Hematopoietic multipotent progenitor cell treated with erythropoietin and hydrocortisone succinate and interleukin-3 and kit ligand, for 17 days (in vitro differentiated cells): ENCODE data around the gene TCEANC.
"Not testable (repeated sequence)": the region's sequence is repeated elsewhere in the genome, so short reads cannot be mapped to it uniquely, and the experiment has no call there.

Source experiments
- DNase-seq: peaks from one replicate; pipeline ENCODE4 v3.0.0-alpha.2; 2015; ENCODE audit warnings: low spot score

Gene TCEANC

DNA sequence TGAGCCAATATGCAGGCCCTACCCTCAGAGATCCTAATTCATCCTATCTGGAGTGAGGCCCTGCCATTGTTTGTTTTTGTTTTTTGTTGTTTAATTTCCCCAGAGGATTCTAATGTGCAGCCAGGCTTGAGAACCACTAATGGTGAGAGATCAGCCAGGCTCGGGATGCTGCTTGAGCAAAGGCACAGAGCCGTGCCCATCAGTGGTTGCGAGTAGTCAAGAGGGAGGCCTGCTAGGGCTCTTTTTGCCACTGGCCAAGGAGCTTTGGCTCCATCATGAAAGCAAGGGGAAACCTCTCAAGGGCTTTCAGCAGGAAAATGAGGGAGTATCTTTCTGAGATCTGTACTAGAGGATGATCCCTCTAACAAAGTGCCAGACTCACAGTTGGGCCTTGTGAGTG, 2.7 kb downstream of the TCEANC start:
- DNase-seq: peak; percentile 57

GRCh38 chrX:13658602-13659001, 5.7 kb downstream of the TCEANC start:
- DNase-seq: peak; percentile 87

DNA sequence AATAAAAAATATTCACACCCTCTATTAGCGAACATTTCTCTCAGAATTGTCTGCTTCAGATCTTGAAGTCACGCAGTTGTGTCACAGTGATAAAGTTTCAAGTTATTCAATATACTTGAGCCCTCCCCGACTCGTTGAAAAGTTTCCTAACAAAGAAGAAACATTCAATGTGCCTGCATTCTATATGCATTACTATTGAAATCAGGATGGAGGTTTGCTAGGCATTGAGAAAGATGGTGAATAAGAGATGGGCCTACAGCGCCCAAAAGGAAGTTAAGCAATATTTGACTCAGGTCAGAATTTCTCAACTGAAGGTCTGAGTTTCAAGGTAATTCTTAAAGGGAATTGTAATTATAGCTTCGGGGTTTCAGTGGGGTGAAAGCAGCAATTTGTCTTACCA, 6.1 kb downstream of the TCEANC start:
- no peak for DNase-seq

- no peak for DNase-seq
Measured at GRCh38 chrX:13661735-13662288, 8.9 kb downstream of the TCEANC start.

DNA sequence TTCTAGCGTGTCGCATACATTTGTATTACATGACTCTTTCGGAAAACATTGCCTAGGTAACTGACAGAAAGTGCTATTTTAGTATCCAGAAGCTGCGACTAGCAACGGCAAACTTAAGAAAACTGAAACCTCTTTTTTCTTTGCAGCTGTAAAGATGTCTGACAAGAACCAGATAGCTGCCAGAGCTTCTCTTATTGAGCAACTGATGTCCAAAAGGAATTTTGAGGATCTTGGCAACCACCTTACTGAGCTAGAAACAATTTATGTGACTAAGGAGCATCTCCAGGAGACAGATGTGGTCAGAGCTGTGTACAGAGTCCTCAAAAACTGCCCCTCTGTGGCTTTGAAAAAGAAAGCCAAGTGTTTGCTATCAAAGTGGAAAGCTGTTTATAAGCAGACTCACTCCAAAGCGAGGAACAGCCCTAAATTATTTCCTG, 9.4 kb downstream of the TCEANC start:
- no peak for DNase-seq

GRCh38 chrX:13664020-13664419, 11.1 kb downstream of the TCEANC start:
- no peak for DNase-seq

GRCh38 chrX:13666836-13667235, 13.9 kb downstream of the TCEANC start:
- DNase-seq: no peak

GRCh38 chrX:13667919-13668318, 15.0 kb downstream of the TCEANC start:
- no peak for DNase-seq

DNA sequence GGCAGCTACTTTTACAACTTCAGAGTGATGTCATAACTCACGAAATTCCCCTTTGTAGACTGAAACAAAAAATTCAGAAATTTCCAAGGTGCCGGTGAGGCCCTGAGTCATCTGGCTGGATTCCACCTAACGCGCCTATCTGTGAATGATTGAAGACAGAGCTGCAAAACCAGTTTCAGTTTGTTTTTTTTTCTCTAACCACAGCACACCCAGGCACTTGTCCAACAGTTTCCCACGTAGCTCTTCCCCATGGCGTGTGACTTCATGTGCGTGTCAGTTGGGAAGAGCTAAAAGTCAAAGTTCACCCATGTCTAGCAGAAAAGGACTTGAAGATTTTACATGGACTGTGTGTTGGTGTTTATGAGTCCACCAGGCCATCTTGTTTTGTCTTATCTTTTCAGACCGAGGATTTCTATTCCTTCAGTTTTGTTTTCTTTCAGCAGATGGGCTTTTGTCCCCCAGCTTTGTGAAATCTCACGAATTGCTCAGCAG, 16.4 kb downstream of the TCEANC start:
- peak; percentile 80 for DNase-seq

- not testable (repeated sequence) for DNase-seq
Measured at GRCh38 chrX:13669755-13670154, 16.8 kb downstream of the TCEANC start.

GRCh38 chrX:13670197-13670596, 17.3 kb downstream of the TCEANC start:
- no peak for DNase-seq

DNA sequence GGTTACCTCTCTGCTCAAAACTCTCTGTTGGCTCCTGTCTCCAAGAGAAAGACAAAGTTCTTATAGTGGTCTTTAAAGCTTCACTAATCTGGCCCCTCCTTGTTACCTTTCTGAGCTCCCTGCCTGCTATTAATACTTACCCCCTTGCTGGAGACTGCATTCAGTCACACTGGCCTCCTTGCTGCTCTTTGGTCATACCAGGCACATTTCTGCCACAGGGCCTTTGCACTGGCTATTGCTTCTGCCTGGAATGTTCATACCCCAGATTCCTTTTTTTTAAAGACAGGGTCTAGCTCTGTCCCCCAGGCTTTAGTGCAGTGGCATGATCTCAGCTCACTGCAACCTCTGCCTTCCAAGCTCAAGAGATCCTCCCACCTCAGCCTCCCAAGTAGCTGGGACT, 20.1 kb downstream of the TCEANC start:
- DNase-seq: no peak

GRCh38 chrX:13676885-13677284, 23.9 kb downstream of the TCEANC start:
- no peak for DNase-seq

DNA sequence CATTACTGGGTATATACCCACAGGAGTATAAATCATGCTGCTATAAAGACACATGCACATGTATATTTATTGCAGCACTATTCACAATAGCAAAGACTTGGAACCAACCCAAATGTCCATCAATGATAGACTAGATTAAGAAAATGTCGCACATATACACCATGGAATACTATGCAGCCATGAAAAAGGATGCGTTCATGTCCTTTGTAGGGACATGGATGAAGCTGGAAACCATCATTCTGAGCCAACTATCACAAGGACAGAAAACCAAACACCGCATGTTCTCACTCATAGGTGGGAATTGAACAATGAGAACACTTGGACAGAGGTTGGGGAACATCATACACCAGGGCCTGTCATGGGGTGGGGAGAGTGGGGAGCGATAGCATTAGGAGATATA, 26.8 kb downstream of the TCEANC start:
- DNase-seq: not testable (repeated sequence)

DNA sequence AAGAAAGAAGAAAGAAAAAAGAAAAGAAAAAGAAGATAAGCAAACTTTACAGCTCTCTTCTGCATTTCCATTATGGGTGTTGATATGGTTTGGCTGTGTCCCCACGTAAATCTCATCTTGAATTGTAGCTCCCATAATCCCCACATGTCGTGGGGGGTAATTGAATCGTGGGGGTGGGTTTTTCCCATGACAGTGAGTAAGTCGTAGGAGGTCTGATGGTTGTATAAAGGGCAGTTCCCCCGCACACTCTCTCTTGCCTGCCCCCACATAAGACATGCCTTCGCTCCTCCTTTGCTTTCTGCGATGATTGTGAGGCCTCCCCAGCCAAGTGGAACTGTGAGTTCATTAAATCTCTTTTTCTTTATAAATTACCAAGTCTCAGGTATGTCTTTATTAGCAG, 28.7 kb downstream of the TCEANC start:
- DNase-seq: no peak

DNA sequence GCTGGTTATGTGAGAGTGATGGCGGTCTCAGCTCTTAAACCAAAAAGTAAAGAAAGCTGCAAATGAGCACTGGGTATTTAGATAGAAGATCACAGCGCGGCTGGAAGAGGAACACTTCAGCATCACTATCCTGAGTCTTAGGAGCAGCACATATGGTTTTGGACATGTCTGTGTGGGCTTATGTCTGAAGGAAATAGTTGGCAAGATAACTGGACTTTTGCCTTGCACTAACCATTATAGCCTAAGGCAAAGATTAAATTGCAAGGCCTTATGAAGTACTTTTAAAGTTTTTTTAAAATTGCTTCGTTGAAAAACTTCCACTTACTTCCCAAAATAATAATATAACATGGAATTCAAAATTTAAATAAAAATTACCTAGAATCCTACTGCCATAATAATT, 31.4 kb downstream of the TCEANC start:
- no peak for DNase-seq

- no peak for DNase-seq
Measured at GRCh38 chrX:13685126-13685763, 32.3 kb downstream of the TCEANC start.

DNA sequence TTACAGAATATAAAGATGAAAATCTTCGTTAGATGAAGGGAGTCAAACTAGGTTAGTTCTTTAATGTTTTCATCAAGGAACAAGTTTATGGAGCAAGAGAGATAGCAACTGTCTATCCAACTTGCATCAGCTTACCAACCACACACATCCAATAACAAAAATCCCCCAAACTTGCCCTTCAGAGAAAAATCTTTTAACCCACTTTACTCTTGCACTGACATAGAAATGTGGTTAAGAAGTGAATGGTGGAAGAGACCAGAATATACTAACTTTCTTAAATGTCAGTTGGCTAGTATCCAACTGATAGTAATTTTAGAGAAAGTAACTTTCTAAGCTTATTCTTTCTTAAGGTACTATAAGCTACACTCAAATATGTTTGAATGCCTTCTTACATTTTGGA, 34.3 kb downstream of the TCEANC start:
- DNase-seq: no peak

- DNase-seq: no peak
Measured at GRCh38 chrX:13688384-13688957, 35.5 kb downstream of the TCEANC start.

GRCh38 chrX:13688958-13689740, 36.2 kb downstream of the TCEANC start, which contains the start of gene RAB9A:
Gene RAB9A (plus strand): TSS chrX:13689128. CDS start chrX:13708747, 19,619 bp downstream.
- DNase-seq: peak; percentile 80

- peak; percentile 75 for DNase-seq
Measured at GRCh38 chrX:13689741-13690211, 36.8 kb downstream of the TCEANC start.

GRCh38 chrX:13690836-13691235, 37.9 kb downstream of the TCEANC start:
- DNase-seq: peak; percentile 18
